T-helper 2 cell (primary cell): Measurements from ENCODE around the gene MKNK2.
"Not testable (repeated sequence)": the region's sequence is repeated elsewhere in the genome, so short reads cannot be mapped to it uniquely, and the experiment has no call there.

Experiments
- DNase-seq, 5 experiments: peaks; one replicate each; pipeline versions ENCODE4 v3.0.0 to v3.0.0-alpha.2; 2012 to 2022

The MKNK2 gene

DNA sequence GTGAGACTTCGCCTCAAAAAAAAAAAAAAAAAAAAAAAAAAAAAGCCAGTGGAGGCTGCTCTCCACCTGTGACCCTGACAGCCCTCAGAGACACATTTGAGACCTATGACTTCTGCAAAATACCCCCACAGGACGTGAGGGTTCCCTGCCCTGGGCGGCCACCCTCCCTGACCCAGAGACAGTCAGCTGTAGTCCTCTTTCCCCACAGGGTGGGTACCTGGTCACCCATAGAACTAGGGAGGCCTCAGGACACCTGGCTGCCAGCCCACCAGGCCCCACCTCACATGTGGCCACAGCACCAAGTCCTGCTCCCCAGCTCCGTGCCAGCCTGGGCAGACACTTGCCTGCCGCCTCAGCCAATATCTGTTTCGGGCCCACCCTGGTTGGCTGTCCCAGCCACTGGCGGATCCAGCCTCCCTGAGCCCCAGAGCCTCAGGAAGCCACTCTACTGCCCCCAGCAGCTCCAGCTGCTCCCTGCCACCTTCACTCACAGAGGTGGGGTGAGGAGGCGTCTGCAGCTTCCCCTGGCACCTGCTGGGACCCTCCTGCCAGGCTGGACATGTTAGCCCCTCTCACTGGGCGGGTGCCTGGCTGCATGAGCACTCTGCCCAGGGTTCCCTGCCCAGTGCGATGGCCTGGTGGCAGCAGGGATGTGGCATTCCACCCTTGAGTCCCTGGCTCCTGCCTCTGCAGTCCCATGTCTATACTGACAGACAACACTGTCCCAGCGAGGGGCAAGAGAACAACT lies 6.9 kb downstream of the MKNK2 start:
- DNase-seq, result no peak

DNA sequence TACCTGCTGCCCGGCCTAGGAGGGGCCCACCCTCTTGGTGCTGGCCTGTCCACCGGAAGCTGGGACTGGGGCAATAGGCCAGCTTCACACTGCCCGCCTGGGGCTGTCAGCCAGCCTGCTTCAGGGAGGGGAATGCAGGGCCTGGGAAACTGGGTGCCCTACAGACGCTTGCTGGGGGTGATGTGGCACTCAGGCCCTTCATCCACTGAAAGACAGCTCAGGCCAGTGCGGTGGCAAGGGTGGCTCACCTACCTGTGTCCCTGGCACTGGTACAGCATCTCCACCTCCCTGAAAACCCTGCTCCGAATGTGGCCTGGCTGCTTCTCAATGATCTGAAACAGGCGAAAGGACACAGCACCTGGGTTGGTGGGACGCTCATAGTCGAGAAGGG lies 7.8 kb downstream of the MKNK2 start:
- no peak for DNase-seq

DNA sequence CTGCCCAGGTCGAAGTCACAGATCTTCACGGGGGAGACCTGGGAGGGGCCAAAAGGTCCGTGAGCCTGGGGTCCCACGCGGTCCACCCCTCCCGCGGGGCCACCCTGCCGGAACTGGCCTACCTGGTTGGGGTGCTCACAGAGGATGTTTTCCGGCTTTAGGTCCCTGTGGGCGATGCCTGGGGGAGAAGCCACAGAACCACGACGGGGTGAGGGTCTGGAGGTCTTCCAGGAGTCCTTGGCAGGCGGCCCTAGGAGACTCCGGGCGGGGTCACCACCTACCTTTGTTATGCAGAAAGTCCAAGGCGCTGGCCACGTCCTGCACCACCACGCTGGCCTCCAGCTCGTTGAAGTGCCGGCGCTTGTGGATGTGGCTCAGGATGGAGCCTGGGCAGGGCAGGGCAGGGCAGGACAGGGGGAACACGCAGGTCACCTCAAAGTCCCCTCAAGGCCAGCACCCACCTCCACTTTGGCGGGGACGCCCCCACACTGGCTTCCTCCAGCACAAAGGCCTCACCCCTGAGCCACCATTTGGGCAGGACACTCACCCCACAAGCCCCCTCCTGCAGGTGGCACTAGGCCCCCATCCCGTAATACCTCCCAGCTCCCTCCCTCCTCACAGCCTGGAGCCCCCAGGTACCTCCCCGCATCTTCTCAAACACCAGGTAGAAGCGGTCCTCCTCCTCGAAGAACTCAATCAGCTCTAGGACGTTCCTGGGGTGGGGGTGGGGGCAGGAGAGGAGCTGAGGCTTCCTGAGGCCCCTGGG lies 8.4 kb downstream of the MKNK2 start:
- DNase-seq, result no peak

DNA sequence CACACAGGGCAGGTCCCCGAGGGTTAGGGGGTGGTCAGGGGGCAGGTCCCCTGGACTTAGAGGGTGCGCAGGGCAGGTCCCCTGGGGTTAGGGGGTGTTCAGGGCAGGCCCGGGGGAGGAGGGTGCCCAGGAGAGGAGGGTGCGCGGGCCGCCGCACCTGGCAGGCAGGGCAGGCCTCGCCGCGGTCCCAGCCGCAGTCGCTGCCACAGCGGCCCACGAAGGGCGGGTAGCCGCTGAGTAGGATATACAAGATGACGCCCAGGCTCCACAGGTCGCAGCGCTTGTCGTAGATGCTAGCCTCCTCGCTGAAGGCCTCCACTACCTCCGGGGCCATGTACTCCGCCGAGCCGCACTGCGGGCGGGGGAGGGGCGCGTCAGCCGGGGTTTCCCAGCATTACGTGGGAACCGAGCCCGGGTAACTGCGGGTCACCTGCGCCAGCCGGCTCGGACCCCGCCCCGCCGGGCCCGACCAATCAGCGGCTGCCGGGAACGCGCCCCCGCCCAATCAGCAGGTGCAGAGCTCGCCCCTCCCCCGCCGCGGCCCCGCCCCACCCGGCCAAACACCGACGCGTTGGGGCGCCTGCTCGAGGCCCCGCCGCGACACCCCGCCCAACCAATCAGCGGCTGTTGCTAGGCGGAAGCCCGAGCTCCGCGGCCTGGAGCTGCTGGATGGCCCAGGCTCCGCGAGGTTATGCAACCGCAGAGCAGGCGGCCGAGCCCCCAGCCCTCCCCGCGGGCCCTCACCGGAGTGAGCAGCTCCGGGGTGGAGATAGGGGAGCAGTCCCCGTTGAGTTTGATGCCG lies 9.2 kb downstream of the MKNK2 start:
- peak; percentile 99 to 100 (median 100) for DNase-seq

DNA sequence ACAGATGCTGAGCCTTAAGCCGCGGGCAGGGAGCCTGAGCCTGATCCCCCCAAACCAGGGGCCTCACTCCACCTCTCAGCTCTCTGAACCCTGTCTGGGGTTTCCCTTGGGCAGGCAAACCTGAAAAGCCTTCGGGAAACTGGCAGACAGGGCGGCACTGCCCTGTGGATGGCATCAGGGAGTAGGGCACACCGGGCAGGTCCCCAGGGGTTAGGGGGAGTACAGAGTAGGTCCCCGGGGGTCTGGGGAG lies 9.7 kb downstream of the MKNK2 start:
- DNase-seq, result no peak

DNA sequence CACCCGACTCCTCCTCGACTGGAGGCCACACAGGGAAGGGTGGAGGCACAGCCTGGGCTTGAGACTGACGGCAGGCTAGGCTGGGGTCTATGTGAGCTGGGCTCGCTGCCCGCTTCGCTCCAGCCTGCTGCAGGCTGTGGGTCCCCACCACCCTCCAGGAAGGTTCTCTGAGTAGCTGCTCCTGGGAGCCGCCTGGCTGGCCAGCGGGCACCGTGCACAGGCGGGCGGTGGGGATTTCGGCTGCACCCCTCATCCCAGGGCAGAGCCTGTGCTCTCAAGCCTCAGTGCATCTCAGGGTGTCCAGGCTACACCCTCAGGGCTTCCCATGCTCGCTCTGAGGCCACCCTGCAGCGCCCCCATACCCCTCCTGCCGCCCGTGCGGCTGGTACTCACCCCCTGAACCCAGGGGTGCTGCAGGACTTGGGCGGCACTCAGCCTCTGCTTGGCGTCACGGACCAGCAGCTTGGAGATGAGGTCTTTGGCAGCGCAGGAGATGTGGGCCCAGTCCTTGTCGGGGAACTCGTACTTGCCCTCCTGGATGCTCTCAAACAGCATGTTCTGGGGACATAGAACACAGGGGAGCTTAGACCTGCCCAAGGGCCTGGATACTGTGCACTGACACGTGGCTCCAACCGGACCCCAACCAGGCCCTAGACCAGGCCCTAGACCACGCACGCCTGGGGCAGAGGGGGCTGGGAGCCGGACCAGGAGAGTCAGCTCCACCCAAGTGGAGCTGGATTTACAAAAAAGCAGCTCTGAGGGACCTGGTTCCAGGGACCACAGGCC lies 10.2 kb downstream of the MKNK2 start:
- DNase-seq, result no peak

DNA sequence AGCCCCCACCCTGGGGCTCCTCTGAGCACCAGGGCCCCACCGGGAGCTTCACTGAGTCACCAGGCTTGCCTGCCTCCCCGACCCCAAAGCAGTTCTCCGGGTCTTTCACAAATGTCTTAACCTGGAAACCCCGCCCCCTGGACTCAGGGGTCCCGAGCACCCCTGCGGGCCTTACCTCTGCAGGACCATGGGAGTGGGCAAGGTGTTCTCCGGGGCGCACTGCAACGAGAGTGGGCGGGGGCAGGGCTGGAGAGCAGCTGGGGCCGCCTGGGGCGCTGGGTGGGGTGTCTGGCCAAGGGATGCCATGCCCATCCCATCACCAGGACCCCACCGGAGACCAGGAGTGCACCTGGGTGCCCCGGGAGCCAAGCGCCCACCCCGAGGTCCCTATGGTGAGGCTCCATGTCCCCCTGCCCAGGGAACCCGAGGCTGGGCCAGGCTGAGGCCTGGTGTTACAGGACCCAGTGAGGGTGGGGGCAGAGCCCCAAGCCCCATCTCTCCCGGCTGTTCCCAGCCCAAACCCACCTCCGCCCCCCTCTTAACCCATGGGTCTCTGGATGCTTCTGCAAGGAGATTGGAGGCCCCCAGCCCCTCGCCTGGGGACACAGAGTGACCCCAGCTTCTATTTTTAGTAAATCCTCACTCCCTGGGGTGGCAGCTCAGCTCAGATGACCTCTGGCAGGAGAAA lies 10.9 kb downstream of the MKNK2 start:
- DNase-seq, result no peak

DNA sequence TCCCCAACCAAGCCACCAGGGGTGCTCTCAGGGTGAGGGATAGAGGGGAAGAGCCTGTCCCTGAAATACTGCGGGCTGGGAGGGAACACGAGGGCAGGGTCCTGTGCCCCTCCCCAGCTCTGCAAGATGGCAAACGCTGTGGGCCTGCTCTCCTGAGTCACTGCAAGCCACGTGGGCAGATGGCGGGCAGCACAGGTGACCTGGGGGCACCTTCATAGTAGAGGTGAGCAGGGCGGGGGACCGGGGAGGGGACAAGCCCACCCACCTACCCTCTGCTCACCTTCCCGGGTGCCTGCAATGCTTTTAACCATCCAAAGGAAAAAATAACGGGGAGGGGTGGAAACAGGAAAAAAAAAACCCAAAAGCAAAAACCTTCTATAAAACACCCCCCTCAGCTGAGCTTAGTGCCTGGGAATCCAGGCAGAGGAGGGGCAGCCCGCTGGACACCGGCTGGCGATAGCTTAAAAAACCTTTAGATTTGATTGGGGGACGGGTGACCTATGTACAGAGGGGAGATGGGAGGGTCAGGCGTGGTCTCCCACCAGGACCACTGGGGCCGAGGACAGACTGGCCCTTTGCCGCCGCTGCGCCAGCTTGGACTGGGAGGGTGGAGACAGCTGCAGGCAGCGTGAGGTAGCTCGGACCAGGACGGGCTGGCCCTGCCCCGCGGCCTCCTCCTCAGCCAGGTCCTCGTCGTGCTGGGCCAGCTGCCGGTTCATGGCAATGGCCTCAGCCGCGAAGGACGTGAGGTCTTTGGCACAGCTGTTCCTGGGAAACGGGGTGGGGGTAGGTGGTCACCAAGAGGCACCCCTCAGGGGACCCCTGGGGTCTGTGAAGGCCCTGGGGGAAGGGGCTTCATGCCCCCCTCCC lies 11.7 kb downstream of the MKNK2 start:
- no peak for DNase-seq

DNA sequence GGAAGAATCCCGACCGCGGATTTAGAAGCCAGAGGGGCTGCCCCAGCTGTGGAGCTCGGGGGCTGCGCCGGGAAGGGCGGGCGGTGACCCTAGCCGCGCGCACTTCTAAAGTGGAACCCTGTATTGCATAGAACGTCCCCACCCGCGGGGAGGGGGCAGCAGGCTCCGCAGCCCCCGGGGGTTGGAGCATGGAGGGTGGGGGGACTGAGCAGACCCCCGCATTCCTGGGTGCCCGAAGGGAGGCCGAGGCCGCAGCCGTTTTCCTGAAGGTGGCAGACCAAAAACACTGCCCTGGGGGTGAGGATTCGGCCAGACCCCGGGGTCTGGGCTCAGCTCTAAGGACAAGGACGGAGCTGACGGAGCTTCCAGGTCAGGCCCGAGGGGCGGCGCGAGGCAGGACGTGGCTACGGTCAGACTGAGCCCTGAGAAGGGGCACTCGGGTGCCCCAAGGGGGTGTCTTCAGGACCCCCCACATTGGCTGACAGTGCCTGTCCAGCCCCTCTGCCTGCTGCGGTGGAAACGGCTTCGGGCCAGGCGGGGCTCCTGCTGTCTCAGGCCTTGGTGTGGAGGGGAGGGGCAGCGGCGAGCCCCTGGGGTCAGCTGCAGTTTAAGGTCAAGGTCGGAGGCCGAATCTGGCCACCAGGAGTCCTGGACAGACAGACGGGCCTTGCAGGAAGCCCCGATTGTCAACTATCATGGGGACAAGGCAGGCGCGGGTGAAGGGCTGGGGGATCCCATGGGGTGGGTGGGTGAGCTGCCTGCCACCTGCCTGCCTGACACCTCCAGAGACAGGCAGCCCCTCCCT lies 12.6 kb downstream of the MKNK2 start:
- DNase-seq, result no peak

DNA sequence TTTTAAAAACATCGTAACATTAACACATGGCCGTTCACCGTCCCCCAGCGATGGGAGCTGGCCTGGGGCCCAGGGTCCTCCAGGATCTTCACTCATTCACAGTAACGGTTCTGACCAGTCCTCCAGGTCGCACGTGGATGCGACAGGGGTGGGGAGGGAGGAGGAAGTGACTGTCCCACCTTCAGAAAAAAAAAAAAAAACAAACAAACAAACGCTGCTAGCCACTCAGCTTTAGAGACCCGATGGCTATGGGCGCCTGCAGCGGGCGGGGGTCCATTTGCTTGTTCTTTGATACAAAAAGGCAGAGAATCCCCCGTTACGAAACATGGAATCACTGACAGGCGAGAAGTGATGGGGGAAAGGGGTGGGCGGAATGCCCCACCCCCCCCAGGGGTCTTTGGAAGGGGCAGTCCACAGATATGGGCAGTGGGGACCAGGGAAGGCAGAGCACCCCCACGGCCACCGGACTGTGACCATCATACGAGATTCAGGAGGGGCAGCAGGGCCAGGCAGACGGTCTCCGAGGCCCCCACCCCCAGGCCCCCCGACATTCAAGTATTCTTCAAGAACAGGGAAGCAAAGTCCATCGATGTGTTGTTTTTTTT lies 13.3 kb downstream of the MKNK2 start:
- DNase-seq, result no peak

DNA sequence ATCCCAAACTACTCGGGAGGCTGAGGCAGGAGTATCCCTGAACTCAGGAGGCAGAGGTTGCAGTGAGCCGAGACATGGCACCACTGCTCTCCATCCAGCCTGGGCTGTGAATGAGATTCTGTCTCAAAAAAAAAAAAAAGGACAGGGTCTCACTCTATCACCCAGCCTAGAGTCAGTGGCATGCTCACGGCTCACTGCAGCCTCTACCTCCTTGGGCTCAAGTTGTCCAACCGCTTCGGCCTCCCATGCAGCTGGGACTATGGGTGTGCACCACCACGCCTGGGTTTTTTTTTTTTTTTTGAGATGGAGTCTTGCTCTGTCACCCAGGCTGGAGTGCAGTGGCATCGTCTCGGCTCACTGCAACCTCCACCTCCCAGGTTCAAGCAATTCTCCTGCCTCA lies 14.6 kb downstream of the MKNK2 start:
- DNase-seq, result no peak

DNA sequence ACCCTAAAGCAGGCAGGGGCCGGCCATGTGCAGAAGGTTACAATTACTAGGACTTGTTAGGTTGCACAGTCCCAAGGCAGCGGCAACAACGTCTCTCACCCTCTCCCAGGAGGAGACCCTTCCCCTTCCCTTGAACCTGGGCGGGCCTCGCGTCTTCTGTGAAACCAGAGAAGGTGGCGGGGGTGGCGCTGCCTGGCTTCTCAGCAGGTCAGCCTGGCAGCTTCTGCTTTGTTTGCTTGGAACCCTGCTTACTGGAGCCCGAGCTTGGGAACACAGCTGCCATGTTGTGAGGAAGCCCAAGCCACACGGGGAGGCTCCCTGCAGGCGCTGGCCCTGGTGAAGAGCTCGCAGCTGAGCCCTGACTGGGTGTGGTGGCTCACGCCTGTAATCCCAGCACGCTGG lies 15.5 kb downstream of the MKNK2 start:
- DNase-seq, result no peak

DNA sequence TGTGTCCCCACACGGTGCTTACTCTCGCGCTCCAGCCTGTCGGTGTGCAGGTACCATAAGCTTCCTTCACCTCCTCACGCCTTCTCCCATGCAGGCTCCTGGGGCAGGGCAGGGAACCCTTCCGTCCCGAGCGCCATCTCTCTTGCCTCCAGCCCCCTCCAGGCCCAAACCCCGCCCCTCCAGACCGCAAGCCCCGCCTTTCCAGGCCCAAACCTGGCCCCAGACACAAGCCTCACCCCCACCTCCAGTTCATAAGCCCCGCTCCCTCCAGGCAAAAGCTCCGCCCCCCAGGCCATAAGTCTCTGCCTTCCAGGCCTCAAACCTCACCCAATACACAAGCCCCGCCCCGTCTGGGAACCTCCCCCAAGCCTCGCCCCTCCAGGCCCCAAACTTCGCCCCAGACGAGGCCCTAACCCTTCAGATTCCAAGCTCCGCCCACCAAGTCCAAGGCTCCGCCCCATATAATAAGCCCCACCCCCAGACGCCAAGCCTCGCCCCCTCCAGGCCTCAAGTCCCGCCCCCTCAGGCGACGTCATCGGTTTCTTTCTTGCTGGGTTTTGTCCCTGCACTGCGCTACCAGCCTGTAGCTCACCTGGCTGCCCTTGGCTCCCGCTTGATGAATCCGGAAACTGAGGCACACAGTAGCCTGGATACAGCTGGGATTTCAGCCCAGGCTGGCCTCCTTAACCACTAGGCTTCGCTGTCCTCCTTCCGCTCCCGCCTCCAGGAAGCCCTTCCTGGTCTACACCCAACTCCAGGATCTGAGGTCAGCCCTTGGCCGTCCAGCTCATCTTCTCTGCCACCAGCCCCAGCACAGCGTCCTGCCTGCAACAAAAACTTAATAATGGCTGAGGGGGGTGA lies 16.1 kb downstream of the MKNK2 start:
- peak; percentile 49 to 65 (median 52) for DNase-seq

DNA sequence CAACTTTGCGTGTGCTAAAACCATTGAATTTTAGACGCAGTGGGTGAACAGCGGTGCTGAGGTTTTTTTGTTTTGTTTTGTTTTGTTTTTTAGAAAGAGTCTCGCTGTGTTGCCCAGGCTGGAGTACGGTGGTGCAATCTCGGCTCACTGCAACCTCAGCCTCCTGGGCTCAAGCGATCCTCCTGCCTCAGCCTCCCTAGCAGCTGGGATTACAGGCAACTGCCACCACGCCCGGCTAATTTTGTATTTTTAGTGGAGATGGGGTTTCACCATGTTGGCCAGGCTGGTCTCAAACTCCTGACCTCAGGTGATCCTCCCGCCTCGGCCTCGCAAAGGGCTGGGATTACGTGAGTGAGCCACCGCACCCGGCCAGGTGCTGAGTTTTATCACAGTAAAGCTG lies 16.8 kb downstream of the MKNK2 start:
- not testable (repeated sequence) for DNase-seq

DNA sequence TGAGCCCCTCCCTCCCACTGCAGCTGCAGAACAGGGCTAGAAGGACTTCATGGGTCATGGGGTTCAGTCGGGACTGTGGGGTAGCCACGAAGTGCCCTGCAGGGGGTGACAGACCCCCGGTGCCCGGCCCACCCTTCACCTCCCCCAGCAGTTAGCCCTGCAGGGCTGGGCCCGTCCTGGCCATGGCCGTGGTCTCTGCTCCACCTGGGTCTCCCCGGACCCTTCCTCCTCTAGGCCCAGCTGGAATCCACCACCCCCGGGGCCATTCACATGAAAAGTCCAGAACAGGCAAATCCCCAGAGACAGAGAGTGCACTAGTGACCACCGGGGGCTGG lies 17.3 kb downstream of the MKNK2 start:
- DNase-seq, result no peak

DNA sequence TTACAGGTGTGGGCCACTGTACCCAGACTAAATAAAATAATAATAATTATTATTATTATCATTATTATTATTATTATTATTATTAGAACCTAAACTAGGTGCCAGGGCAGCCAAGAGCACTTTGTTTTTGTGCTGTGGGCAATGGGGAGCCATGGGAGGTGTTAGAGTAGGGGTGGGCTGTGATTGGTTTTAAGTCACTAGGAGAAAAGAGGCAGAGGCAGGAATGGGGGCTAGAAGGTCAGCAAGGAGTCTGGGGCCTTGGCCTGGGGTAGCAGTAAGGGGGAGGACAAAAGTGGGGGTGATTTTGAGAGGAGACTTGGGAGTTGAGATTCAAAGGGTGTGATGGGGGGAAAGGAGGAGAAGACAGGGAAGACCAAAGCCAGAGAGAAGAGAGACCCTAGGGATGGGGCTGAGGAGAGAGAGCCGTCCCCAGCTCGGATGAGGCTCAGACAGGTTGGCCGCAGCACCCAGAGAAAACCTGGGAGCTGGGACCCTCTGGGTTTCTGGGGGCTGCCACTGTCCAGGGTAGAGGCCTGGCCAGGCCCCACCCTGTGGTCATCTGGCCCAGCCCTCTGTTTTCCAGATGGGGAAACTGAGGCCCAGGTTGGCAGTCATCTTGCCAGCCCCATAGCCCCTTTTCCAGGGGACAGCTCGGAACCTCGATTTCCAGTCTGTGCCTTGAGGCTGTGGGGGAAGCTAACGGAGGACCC lies 17.8 kb downstream of the MKNK2 start:
- no peak for DNase-seq

DNA sequence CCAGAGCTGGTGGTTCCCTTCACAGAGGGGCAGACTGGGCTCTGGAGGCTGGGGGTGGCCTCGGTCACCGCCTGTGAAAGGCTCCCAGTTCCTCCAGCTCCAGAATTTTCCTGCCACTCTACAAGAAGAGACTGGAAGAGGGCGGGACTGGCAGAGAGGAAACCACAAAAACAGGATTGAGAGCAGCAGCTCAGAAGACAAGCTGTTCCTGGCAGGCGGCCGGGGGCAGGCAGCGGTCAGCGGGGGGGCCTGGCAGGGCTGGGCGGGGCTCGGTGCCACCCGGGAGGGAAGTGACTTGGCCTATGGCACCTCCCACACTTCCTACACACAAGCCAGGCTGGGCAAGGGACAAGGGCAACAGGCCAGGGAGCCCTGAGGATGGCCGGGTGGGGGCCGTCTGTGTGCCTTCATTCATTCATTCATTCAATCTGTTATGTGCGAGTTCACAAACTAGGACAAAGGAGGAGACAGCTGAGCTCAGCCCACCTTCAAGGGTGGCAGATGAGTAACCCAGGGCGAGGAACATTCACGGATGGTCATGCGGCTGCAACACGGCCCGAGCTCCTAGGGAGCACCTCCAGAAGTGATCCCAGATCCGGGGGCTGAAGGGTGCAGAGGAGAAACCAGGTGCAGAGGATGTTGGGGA lies 18.6 kb downstream of the MKNK2 start:
- DNase-seq, result peak in 1 of 5 experiments; percentile 53

DNA sequence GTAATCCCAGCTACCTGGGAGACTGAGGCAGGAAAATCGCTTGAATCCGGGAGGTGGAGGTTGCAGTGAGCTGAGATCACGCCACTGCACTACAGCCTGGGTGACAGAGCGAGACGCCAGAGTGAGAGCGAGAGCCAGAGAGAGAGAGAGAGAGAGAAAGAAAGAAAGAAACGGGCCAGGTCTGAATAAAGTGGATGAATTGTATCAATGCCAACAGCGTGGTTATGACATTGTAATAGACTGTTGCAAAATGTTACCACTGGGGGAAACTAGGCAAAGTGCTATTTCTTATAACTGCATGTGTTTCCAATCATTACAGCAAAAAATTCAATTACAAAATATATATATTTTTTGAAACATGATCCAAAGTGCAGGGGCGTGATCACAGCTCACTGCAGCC lies 23.7 kb downstream of the MKNK2 start:
- no peak for DNase-seq
